HL-60/S4 (cell line): ENCODE results near the gene FGFBP2.

Experiments used
- in situ Hi-C: fragments of 300-500 bp; cut with MboI; formaldehyde crosslinking; loops from 2 replicates; pipeline ENCODE4 v1.14.3; 2022; ENCODE audit warnings: low sequenced_read_pairs

The FGFBP2 gene

DNA sequence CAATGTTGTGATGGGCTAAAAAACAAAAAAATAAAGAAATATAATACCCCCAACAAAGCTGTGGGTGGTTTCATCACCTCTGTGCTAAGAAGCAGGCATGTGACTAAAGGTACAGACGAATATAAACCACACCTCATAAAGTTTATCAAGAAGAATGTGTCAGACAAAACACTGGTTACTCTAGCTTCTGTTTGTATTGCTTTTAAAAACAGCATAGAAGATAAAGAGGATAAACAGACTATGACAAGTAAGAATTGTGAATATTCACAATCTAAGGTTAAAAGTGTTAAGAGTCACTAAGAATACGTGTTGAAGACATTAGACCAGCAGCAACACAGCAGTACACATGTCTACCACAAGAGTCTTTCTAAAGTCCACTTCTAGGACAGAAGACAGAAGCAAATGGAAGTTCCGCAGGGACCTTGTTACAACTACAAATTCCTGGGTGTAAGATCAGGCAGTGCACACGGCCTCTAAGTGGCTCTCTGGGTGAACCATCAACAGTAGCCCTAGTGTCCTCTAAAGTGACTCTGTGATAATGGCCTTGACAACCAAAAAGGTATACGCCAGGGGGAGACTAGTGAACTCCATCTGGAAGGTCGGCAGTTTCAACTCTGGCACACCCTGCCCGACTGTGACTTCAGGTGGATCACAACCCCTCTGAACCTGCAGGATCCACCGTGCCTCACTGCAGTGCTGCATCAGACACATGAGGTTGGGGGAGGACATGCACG, 8.3 kb upstream of the FGFBP2 start:
- in situ Hi-C loops = loop anchor here (25.0 kb wide), 1 partner anchor 484 kb away; no protein-coding TSS in a partner anchor

DNA sequence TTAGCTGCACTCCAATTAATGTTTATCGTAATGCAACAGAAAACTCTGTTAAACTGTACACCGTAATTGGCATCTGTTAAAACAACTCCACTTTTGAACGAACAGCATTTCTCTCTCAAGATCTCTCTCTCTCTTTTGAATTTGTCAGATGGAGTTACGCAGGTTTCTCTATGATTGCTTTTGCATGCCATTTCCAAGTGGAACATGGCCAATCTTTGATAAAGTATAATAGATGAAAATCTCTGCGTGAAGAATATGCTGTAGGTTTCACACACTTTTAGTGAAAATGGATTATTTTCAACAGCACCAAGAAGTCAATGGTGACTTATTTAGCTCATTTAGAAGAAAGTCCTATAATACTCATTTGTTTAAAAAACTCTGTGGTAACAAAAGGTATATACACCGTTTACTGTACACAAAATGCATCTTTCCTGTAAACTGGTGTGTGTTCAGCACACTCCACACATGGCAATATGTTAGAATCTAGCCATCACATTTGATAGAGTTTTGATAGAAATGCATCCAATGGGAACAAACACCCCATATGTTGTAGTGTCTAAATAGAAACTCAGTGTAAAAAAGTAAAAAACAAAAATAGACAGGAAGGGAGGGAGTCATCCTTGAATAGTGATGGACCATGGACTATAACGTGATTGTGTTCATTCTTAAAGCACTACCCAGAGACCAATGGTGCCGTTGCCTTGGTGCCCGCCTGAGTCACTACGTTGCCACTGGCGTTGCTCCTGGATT, 5.8 kb upstream of the FGFBP2 start:
- in situ Hi-C loops = loop anchor here (25.0 kb wide), 1 partner anchor 481 kb away; no protein-coding TSS in a partner anchor

- in situ Hi-C loops = loop anchor here (25.0 kb wide), 1 partner anchor 478 kb away; no protein-coding TSS in a partner anchor
Observed at GRCh38 chr4:15965325-15965724, 2.4 kb upstream of the FGFBP2 start.

DNA sequence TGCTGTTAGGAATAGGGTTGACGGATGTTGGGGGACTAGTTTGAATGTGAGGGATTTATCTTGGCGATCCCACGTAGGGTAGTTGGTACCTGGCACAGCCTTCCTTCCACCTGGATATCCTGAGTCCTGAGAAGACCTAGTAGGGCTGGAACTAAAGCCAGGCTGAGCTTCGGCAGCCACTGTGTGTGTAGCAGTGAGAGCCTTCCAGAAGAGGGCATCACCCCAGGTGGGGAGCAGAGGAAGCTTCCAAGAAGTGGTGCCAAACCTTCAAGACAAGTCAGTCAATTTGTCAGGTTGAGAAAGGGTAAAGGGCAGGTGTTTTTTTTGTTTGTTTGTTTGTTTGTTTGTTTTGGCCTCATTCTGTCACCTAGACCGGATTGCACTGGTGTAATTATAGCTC, 1.2 kb upstream of the FGFBP2 start:
- in situ Hi-C loops = loop anchor here (25.0 kb wide), 1 partner anchor 477 kb away; no protein-coding TSS in a partner anchor

GRCh38 chr4:15963576-15963975, 601 bp upstream of the FGFBP2 start:
- in situ Hi-C loops = loop anchor here (25.0 kb wide), 1 partner anchor 476 kb away; no protein-coding TSS in a partner anchor

DNA sequence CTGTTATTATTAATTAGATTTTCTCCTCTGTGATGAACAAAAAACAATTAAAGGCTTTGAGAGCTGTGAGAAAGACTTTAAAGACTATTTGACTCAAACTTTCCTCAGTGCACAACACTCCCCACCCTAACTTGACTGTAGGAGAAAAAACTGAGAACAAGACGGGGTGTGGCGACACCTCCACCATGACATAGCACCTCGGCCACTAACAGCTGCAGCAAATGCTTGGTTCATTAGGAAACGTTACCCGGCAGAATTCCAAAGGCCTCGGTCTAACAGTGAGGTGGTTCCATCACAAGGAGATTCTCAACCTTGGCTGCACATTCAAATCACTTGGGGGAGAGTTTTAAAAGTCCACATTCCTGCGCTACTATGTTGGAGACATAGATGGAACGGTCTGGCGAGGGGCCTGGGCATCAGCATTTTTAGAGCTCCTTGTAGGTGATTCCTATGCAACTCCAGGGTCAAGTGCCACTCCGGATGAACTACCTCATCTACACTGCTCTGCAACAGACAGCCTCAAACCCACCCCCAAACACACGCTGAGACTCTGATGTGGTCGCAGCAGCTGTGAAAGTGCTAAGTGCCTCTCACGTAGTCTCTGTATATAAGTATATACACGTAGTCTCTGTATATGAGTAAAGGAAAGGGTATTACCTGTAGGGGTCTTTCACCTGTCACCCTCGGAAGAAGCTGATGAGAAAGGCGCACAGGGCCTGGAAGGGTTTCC, 1.0 kb downstream of the FGFBP2 start:
- in situ Hi-C loops = loop anchor here (25.0 kb wide), 1 partner anchor 475 kb away; no protein-coding TSS in a partner anchor

GRCh38 chr4:15958562-15958961, 4.4 kb downstream of the FGFBP2 start:
- in situ Hi-C loops = loop anchor here (25.0 kb wide), 1 partner anchor 471 kb away; no protein-coding TSS in a partner anchor

DNA sequence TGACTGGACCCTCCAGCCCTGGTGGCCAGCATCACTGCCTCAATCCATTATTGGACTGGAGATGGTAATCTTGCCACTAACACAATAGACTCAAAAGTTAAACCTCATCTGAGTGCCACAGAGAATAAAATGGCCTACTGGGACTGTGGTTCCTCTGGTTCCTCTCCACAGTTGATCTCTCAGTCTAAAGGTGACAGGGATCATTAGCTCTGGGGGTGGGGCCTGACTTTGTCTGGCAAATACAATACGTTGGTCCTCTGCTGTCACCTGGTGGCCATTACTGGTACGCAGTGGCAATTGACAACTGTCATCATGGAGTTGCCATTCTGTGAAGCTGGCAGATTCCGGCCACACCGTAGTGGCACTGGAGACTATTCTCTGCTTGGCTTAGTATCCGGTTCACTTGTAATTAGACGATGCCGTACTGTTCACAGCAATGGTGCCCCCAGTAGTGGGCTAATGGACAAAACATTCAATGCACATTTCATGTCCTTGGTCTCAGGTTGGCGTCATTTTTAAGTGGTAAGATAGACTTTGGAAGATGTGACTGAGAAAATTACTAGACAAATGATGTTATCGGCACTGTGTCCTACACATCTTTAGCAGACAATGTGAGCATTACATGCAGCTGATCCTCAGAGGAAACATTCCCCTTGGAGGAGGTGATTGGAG, 6.7 kb downstream of the FGFBP2 start:
- in situ Hi-C loops = loop anchor here (25.0 kb wide), 1 partner anchor 469 kb away; no protein-coding TSS in a partner anchor

DNA sequence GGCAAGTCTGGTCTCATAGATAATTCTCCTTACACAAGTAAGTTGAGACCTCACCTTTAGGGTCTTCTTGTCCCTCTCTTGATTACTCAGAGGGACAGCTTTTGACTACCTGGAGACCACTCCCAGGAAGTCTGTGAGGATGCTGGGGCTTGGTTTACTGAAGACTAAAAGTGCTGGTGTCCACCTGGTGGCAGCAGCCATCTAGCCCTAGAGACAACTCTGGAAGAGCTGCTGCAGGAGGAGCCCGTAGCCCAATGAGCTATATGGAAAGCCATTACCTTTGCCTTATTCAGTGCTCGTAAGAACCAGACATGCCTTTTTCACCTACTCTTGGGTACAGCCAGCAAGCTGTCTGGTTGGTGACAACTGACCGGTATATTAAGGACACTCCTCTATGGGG, 7.3 kb downstream of the FGFBP2 start:
- in situ Hi-C loops = loop anchor here (25.0 kb wide), 1 partner anchor 468 kb away; no protein-coding TSS in a partner anchor

- in situ Hi-C loops = loop anchor here (5.0 to 25.0 kb wide), 2 partner anchors 146 to 466 kb away; no protein-coding TSS in a partner anchor
Observed at GRCh38 chr4:15953625-15954024, 9.3 kb downstream of the FGFBP2 start.

DNA sequence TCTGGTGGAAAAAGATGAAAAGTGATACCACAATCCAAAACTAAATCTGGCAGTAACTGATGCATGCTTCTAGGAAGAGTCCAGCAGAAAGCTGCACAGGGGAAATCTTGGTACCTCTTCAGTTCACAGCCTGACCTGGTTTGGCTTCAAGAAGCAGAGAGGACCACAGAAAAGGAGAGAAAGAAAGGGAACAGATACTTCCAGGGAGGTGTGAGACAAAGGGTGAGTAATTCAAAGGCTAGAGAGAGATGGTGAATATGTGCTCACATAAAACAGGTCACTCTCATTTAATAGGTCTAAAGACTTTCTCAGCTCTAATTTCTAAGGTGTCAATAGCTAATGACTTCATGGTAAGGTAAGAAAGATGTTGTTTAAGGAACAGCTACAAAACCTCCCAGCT, 11.2 kb downstream of the FGFBP2 start:
- in situ Hi-C loops = loop anchor here (5.0 to 25.0 kb wide), 2 partner anchors 144 to 464 kb away; no protein-coding TSS in a partner anchor

DNA sequence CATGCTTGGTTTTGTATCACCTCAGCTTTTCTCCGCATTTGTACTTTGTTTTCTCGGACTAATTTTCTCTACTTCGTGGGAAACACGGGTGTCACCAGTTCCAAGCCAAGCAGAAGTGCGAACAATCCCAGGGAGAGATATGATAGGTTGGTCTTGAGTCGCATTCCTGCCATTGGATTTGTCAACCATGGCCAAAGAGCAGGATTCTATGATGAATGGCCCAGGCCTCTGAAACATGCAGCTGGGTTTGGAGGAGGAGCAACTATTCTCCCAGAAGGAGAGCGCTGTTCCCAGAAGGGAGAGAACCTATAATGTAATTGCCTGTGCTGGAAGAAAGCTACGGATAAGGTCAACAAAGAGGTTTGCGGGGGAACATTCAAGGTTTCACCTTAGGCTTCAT, 14.1 kb downstream of the FGFBP2 start:
- in situ Hi-C loops = no loop called here

DNA sequence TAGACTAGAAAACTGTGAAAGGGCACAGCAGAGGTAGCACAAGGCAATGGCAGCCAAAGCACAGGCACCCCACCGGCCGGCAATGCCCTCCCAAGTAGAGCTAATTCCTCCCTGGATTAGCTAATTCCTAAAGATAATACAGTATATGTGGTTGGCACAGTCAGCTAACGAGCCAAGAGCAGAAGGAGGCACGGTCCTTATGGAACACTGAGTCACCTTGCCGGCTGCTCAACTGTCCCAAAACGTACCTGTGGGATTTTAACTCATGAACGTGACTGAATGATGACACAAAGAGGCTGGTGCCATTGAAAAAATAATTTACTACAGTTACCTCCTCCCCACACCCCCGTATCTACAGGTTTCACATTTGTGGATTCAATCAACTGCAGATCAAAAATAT, 15.3 kb downstream of the FGFBP2 start:
- in situ Hi-C loops = no loop called here

DNA sequence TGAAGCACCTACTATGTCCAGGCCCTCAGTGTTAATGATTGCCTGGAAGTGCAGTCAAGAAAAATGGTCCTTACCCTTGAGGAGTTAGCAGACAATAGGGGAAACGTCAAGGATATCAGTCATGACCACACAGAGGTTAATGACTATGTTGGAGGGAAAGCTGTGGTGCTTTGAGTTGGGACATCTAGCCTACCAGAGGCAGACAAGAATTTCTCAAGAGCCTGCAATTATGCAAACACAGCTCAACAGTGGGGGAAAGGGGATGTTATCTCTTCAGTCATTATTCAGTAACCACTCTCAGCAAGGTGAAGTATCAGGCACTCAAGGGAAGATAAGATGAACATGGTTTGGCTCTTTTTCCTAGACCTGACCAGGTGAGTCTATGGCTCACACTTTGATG, 17.5 kb downstream of the FGFBP2 start:
- in situ Hi-C loops = no loop called here

- in situ Hi-C loops = no loop called here
Observed at GRCh38 chr4:15944895-15945294, 18.1 kb downstream of the FGFBP2 start.

DNA sequence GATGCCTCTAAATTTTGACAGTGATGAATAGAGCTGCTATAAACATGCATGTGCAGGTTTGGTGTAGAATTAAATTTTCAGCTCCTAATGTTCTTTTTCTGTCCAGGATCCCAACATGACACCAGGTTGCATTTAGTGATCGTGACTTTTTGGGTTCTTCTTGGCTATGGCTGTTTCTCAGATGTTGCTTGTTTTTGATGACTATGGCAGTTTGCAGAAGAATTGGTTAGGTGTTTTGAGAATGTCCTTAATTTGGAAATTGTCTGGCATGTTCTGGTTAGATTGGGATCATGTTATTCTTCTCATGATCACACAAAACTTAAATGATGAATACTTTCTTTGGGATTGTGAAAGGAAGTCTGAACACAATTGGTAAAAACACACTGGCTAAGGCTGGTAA, 20.7 kb downstream of the FGFBP2 start:
- in situ Hi-C loops = no loop called here

DNA sequence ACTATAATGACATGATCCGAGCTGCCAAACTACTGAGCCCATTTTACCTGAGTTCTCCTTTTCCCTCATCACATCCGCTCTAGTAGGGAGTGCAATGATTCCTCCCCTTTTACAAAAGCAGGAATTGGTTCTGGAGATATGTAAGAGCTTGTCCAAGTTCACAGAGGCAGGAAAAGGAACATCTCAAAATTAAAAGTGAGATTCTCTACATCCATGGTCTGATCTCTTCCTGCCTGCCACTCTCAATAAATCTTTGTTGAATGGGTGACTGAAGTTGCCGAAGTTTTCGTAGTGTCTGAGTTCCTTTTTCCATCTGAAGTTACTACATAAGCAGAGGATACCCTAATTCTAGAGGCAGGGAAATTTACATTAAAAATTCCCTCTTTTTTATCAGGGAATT, 24.3 kb downstream of the FGFBP2 start, which contains the start of gene FGFBP1:
FGFBP1 (minus strand) TSS at position 101 of the 400 bp plus-strand sequence. CDS start 2,108 bp downstream, outside the sequence.
- in situ Hi-C loops = no loop called here

- in situ Hi-C loops = no loop called here
Observed at GRCh38 chr4:15938182-15938581, 24.8 kb downstream of the FGFBP2 start.

DNA sequence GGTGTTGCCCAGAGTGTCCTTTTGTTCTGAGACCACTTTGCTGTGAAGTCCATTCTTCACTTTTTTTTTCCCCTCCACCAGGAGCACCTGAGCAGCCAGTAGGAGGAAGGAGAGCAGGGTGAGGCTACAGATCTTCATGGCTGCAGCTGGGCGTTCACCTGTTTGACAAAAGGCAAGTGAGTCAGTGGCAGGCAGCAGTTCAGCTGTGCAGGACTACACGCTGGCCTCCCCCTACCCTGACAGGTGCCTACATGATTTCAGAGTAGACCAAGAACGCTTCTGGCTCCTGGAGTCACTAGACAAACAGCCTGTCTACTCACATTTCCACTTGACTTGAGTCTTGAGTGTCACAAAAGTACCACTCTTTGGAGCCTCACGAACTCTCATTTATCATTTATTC, 26.5 kb downstream of the FGFBP2 start:
- in situ Hi-C loops = no loop called here
